Astrocyte of the cerebellum (primary cell): ENCODE results near the gene CCM2L.

ENCODE experiments used
- DNase-seq: peaks from one replicate; pipeline ENCODE4 v3.0.0-alpha.2; 2011; ENCODE audit warnings: low read depth
- H3K4me3 ChIP-seq: 2 replicates; pipeline ENCODE4 v1.5.1; 2011; ENCODE audit warnings: mild to moderate bottlenecking, low read depth, low read length, moderate library complexity
- in situ Hi-C: cut with HindIII; loops from 2 replicates; pipeline ENCODE4 v1.10.0; 2017; ENCODE audit warnings: low sequenced_read_pairs
- TF ChIP-seq, protein P1 (sequence below): IDR thresholded peaks from 2 replicates; pipeline ENCODE4 v1.5.1; 2012; ENCODE audit warnings: low read length, low read depth, moderate library complexity, mild to moderate bottlenecking; ENCODE audit errors: missing control alignments

Gene CCM2L

GRCh38 chr20:32063695-32064094 is 53.5 kb downstream of the CCM2L start:
- in situ Hi-C loops: no loop called here
- no peak overlapping the region for H3K4me3 ChIP-seq
- TF ChIP-seq, protein P1, sequence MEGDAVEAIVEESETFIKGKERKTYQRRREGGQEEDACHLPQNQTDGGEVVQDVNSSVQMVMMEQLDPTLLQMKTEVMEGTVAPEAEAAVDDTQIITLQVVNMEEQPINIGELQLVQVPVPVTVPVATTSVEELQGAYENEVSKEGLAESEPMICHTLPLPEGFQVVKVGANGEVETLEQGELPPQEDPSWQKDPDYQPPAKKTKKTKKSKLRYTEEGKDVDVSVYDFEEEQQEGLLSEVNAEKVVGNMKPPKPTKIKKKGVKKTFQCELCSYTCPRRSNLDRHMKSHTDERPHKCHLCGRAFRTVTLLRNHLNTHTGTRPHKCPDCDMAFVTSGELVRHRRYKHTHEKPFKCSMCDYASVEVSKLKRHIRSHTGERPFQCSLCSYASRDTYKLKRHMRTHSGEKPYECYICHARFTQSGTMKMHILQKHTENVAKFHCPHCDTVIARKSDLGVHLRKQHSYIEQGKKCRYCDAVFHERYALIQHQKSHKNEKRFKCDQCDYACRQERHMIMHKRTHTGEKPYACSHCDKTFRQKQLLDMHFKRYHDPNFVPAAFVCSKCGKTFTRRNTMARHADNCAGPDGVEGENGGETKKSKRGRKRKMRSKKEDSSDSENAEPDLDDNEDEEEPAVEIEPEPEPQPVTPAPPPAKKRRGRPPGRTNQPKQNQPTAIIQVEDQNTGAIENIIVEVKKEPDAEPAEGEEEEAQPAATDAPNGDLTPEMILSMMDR: no peak
- no peak for DNase-seq

GRCh38 chr20:32064667-32065066 is 54.4 kb downstream of the CCM2L start:
- H3K4me3 ChIP-seq: no peak overlapping the region
- no peak for DNase-seq
- in situ Hi-C loops: no loop called here
- TF ChIP-seq, protein P1: no peak

DNA sequence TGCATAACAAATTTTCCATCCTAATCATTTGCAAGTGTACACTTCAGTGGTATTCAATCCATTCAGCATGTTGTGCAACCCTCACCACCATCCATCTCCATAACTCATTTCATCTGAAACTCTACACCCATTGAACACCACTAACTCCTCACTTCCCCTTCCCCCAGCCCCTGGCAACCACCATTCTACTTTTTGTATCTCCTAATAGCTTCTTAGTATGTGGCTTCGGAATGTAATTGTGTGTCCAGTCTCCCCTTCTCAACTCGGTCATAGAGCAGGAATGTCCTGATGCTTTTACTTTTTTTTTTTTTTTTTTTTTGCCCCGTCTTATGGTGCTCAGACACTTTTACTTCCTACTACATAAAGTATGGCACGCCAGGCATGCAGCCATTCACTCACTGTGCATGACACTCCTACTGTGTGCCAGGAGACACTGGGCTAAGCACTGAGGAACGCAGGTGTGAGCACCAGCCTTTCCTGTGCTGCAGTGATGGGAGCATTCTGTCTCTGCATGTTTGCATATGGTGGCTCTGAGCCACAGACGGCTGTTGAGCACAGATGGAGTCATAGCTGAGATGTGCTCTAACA is 57.1 kb downstream of the CCM2L start:
- in situ Hi-C loops: no loop called here
- TF ChIP-seq, protein P1: no peak
- DNase-seq: peak; percentile 19
- H3K4me3 ChIP-seq: no peak overlapping the region

DNA sequence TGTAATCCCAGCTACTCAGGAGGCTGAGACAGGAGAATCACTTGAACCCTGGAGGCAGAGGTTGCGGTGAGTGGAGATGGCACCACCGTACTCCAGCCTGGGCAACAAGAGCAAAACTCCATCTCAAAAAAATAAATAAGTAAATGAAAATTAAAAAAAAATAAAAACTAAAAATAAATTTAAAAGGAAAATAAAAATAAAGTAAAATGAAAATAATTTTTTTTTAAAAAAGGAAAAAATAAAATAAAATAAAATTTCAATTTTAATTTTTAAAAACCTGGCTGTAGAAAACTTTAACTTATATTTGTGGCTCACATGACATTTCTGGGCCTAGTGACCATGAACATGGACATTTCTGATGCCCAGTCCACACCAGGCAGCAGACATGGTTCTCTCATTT is 57.9 kb downstream of the CCM2L start:
- DNase-seq: no peak
- TF ChIP-seq, protein P1: no peak
- no peak overlapping the region for H3K4me3 ChIP-seq
- in situ Hi-C loops: no loop called here

- no peak for DNase-seq
- TF ChIP-seq, protein P1: no peak
- in situ Hi-C loops: no loop called here
- H3K4me3 ChIP-seq: no peak overlapping the region
These were observed 59.5 kb downstream of the CCM2L start for GRCh38 chr20:32069711-32070110.

GRCh38 chr20:32070282-32070681 is 60.0 kb downstream of the CCM2L start:
- TF ChIP-seq, protein P1: no peak
- DNase-seq: no peak
- no peak overlapping the region for H3K4me3 ChIP-seq

More at GRCh38 chr20:32070282-32070681, 60.0 kb downstream of the CCM2L start:
- in situ Hi-C loops: no loop called here
